Activated CD4-positive, alpha-beta T cell treated with anti-CD3 and anti-CD28 coated beads, Interleukin-2, Interleukin-4, amounts not matched to agents 100 ng/mL and 50 ng/mL, durations not matched to agents 16 hours and 8 hours (primary cell): Measurements from ENCODE around the gene ATG4B.

Experiments used
- DNase-seq: peaks from one replicate; pipeline ENCODE4 v3.0.0-alpha.2; 2020; ENCODE audit warnings: low spot score

The ATG4B gene

DNA sequence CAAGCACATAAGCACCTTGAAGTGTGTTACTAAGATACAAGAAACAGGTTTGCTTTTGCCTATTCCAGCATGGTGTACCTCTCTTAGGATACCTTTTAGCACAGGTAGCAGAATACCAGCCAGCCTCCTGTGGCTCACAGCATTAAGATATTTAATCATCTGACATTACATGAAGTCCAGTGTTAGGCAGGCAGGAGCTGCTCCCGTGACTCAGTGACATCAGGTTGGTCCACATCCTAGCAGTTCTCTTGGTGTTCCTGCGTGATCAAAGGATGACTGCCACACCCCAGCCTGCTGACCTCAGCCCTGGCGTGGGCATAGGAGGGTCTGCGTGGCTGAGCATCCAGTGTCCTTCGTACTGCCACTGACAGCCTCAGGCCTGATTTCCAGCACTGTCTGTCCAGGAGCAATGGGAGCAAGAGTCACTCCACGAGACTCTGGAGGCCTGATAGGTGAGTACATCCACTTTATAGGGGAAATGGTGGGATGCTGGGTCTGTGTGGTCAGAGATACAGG is 52.8 kb downstream of the ATG4B start:
- DNase-seq: no peak

DNA sequence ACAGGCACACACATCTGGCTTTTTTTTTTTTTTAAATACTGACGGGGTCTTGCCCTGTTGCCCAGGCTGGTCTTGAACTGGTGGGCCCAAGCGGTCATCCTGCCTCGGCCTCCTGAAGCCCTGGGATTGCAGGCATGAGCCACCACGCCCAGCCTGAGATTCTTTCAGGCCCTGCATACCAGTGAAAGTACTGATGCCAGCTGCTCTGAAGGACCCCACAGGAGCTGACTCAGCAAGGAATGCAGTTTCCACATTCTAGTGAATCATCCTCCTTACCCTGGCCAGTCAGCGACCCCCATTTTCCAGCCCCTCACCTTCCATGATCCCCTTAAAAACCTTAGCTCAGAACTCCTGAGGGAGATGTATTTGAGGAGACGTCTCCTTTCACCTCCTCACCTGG is 55.0 kb downstream of the ATG4B start:
- no peak for DNase-seq

DNA sequence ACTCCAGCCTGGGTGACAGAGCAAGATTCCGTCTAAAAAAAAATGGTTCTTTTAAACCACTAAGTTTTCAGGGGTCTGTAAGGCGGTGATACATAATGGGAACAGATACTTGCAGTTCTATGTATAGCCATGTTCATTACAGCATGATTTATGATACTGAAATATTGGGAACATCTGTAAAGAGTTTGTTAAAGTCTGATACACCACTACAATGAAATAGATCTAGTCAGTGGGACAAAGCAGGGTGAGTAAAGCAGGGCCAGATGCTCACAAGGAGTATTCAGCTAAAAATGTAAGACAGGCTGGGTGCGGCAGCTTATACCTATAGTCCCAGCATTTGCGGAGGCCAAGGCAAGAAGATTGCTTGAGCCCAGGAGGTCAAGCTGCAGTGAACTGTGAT is 58.2 kb downstream of the ATG4B start:
- no peak for DNase-seq

DNA sequence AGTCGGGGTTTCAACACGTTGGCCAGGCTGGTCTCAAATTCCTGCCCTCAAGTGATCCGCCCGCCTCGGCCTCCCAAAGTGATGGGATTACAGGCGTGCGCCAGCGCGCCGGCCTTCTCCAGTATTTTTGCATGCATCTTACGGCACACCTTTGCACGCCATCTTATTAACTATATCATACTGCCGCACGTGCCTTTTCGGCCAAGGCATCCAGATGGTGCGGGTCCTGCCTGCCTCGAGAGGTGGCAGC is 63.6 kb downstream of the ATG4B start:
- no peak for DNase-seq

DNA sequence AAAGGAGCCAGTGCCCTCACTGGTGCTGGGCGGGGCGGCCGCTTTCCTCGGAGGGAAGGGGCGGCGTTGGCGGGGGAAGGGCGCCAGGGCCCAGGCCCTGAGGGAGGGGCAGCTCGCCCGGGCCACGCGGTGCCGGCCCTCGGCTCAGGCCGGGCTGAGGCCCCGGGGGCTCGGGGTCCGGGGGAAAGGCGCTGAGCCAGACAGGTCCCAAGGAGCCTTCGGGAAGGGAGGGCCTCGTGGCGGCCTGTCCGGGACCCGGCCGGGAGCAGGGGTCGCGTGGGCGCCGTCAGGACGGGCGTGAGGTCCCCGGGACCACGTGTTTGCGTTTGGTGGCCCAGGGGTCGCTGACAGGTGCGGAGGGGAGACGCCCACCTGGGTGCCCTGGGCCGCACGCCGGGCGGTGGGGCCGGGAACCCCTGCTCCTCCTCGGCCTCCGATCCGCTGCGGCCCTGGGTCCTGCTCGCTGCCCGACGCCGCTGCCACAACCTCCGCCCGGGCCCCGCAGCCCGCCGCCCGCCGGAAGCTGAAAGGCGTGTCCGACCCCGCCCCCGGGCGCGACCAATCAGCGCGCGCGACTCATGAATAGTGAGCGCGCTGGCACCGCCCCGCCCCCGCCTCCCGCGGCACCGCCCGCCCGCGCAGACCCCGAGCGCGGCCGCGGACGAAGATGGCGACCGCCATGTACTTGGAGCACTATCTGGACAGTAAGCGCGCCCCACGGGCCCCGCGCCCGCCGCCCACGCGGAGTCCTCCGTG is 64.1 kb downstream of the ATG4B start, which contains the start of gene ING5:
ING5 (plus strand) TSS at position 641 of the 756 bp plus-strand sequence; CDS start at position 668, 27 bp downstream.
- peak; percentile 96 for DNase-seq

DNA sequence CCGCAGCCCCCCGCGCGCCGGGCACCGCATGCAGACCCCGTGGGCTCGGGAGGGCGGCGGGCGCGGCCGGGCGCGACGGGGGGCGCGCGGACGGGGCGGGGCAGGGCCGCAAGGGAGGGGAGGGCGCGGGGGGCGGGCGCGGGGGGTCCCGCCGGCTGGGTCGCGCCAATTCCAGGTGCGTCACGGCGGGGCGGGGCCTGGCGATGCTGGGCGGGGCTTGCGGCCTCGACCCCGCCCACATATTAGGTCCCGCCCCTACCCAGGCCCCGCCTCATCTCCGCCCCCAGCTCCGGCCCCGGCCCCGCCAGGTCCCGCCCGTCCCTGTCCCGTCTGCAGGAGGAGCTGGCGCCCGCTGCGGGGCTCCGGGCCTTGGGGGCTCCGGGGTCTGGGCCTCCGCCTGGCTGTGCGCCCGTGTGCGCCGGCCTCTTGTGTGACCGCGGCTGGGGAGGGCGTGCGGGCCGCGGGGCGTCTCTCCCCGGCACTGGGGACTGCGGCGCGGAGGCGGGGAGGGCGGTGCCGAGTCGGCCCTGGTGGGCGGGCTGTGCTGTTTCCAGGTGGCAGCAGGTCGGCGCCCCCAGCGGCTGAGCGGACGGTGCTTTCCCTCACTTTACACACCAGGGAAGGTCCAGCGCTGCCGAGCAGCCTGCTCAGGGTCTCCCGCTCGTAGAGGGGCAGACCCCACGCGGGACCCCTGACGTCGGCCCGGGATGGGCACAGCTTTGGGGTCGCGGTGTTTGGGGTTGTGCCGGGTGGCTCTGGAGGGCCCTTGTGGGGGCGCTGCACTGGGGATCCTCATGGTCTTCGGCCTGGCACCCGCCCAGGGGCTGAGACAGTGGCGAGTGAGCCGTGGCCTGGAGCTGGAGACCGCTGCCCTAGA is 64.9 kb downstream of the ATG4B start:
- peak; percentile 83 for DNase-seq

DNA sequence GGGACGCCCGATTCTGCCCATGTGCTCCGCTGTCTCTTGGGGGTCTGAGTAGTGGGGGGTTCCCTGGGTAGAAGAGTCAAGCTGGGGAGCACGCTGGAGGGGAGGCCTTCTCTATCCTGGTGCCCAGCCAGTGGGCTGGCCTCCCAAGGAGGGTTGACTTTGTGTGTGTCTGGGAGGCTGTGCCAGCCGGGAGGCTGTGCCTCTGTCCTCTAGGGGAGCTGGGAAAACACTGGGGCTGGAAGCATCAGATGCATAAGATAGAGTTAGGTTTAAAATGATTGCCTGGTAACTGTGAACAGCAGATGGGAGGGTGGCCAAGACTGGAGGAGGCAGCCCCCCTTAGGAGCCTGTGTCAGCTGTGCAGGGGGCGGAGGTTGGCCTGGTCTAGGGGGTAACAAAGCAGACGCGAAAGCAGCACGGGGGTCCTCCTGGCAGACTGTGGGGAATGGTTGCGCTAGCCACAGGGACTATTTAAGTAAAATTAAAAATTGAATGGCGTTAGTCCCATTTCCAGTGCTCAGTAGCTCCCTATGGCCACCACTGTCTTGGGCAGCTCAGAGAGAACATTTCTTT is 65.6 kb downstream of the ATG4B start:
- no peak for DNase-seq

DNA sequence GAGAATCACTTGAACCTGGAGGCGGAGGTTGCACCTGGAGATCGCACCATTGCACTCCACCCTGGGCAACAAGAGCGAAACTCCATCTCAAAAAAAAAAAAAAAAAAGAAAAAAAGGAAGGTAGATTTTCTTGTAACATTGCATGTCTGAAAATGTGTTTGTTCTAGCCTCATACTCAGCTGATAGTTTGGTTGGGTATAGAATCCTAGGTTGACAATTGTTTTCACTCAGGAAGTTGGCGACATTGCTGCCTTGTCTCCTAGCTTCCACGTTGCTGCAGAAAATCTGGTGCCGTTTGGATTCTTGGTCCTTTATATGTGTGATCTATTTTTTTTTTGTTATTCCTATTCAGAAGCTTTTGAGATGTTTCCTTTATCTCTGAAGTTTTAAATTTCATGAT is 69.0 kb downstream of the ATG4B start:
- DNase-seq: no peak

DNA sequence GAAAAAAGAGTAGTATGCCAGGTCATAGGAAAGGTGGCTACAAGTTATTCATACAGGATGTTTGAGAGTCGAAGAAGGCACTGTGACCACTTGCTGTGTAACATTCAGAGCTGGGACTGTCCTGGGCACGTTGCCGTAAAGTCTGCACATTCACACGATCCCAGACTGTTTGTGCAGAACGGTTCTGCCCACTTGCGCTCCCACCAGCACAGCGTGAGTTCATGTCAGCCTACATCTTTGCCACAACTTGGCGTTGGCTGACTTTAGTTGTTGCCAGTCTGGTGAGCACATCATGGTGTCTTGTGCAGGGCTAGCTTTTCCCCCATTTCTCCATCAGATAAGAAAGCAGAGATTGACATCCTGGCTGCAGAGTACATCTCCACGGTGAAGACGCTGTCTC is 71.4 kb downstream of the ATG4B start:
- DNase-seq: no peak

DNA sequence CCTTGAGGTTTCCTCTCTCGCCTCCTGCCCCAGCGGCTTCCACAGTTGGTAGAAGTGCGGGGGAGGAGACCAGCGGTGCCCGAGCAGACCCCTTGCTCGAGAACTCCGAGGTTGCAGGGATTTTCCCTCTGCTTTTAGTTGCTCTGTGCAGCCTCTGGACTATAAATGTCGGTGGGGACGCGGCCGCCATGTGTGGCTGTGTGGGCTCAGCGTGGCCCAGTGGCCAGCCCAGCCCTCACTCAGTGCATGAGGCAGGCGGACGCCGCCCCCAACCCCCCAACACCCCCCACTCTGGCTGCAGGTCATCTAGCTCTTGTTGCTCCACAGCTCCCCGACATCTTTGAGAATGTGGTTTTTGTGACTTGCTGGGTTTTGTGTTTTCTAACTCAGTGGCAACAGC is 81.6 kb downstream of the ATG4B start:
- no peak for DNase-seq

DNA sequence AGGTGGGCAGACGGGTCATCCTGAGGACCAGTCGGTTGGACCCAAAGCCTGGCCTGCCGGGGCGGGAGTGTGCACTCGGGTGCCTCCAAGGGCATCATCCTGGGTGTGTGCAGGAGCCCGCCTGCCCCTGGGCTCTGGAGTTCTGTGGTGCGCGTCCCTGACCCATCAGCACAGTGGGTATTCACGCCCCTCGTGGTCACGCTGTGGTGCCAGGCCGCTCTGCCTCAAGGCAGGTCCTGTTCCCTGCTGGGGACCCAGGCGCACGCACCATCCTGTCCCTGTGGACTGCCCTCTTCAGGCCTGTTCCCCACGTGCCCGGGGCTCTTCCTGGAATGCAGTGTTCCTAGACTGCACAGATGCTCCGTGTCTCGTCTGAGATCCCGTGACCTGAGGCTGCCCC is 82.6 kb downstream of the ATG4B start:
- no peak for DNase-seq

DNA sequence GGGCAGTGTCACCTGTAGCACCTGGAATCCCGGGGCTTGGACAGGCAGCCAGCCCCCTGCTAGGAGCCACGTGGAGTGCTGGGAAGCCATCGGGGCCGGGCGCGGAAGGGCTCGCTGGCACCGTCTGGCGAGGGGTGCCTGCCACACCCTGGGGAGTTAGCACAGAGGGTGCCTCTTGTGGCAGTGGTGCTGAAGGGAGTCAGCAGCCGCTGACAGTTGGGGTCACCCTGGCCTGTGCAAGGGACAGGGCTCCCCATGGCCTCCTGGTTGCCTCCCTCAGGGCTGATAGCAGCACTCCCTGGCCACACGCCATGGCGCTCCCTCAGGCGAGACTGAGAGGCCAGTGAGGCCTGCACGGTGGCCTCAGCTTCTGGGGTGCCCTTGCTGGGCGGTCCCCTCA is 83.1 kb downstream of the ATG4B start:
- no peak for DNase-seq

DNA sequence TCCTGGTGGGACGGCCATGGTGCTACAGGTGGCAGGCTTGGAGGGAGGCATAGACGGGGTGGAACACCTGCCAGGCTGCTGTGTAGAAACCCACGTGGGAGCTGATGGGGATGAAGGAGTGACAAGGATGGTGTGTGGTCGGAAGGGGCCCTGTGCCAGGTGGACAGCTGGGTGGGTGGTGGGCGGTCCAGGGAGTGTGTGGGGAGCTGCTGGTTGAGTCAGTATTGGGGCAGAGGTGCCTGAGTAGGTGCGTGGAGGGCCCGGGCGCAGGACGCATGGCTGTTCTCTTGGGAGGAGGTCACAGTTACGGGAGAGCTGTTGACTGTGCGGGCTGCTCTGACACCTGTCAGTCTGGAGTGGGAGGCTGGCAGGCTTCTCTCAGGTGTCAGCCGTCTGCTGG is 84.4 kb downstream of the ATG4B start:
- DNase-seq: no peak

DNA sequence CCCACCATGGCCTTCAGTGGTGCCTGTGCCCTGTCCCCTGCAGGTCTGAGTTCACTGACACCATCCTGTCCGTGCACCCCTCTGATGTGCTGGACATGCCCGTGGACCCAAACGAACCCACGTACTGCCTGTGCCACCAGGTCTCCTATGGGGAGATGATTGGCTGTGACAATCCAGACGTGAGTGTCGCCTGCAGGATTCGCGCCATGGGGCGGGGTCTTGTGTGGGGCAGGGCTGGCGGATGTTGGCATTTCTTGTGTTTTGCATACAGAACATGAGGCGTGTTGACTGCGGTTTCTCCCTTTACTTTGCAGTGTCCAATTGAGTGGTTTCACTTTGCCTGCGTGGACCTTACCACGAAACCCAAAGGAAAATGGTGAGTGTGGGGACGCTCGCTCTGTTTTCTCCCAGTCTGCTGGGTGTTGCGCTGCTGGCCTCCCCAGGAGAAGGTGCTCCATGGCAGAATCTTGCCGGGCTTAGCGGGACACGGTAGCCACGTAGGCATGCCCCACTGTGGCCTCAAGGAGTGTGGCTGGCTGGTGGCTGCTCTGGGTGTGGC is 85.5 kb downstream of the ATG4B start:
- no peak for DNase-seq
